Type B pancreatic cell (in vitro differentiated cells): ENCODE data around the gene SYNE2. TPM values are rescaled to one million over a fixed set of nuclear protein-coding genes. Genes with fewer than 3 reads are reported as not detected.

Source experiments
- DNase-seq: peaks from one replicate; pipeline ENCODE4 v3.0.0; 2021; ENCODE audit warnings: mixed read lengths; ENCODE audit not compliant: unreplicated experiment; ENCODE audit errors: extremely low spot score
- H3K27ac Mint-ChIP-seq: 2 replicates; pipeline ENCODE4 v1.8.0; 2021; ENCODE audit warnings: mild to moderate bottlenecking, mixed read lengths
- H3K27me3 Mint-ChIP-seq: 2 replicates; pipeline ENCODE4 v1.8.0; 2021; ENCODE audit warnings: mixed read lengths
- H3K36me3 Mint-ChIP-seq: 2 replicates; pipeline ENCODE4 v1.8.0; 2021; ENCODE audit warnings: mixed read lengths
- H3K4me1 Mint-ChIP-seq: one replicate; pipeline ENCODE4 v1.8.0; 2021; ENCODE audit warnings: mixed read lengths; ENCODE audit not compliant: unreplicated experiment
- H3K4me3 Mint-ChIP-seq: 2 replicates; pipeline ENCODE4 v1.8.0; 2021; ENCODE audit warnings: mild to moderate bottlenecking, mixed read lengths
- H3K9me3 Mint-ChIP-seq: 2 replicates; pipeline ENCODE4 v1.8.0; 2021; ENCODE audit warnings: mixed read lengths
- total RNA-seq: library from RNA; stranded (reverse); gene quantifications from 2 replicates; pipeline ENCODE4 v1.2.1, GENCODE V29; 2021; ENCODE audit warnings: low replicate concordance
- TF ChIP-seq, protein P1 (sequence below): fragments of 200-600 bp; sonication (generic); conservative IDR thresholded peaks from 2 replicates; pipeline ENCODE4 v1.5.0; 2021; ENCODE audit warnings: antibody characterized with exemption, mild to moderate bottlenecking

The SYNE2 gene
- total RNA-seq, 1 donor from 2014 or later, result 75.1 TPM

DNA sequence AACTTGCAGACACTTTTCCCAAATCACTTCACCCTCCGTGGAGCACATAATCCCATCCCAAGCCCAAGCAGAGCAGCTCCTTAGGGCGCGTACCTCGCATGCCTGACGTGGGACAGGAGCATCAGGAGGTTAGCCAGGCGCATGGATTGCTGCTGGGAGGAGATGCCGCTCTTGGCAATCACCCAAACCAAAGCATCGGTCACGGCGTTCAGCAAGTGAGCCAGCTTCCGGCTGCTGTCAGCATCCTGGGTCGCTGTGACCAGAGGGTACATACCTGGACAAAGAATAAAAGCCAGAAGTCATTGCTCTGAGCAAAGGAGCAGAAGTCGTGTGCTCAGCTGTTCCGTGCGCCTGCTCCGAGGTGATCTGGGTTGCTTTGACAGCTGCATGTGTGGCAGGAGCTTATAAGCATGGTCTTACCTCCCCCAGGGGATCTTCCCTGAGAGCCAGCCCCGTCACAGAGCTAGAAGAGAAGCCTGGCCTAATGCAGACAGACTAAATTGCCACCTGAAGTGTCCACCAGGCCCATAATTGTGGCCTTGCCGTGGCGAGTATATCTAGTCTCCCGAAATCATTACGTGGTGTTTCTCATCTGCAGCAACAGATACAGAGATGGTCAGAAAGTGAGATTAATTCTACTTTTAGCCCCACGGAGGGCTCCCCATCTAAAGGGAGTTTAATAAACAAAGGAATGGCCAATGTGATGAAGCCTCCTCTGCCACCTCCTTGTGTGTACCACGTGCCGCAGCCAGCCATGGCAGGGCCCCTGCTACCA, 382.3 kb downstream of the SYNE2 start:
- H3K27ac Mint-ChIP-seq, result no peak overlapping the region
- TF ChIP-seq, protein P1, sequence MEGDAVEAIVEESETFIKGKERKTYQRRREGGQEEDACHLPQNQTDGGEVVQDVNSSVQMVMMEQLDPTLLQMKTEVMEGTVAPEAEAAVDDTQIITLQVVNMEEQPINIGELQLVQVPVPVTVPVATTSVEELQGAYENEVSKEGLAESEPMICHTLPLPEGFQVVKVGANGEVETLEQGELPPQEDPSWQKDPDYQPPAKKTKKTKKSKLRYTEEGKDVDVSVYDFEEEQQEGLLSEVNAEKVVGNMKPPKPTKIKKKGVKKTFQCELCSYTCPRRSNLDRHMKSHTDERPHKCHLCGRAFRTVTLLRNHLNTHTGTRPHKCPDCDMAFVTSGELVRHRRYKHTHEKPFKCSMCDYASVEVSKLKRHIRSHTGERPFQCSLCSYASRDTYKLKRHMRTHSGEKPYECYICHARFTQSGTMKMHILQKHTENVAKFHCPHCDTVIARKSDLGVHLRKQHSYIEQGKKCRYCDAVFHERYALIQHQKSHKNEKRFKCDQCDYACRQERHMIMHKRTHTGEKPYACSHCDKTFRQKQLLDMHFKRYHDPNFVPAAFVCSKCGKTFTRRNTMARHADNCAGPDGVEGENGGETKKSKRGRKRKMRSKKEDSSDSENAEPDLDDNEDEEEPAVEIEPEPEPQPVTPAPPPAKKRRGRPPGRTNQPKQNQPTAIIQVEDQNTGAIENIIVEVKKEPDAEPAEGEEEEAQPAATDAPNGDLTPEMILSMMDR, result no peak
- no peaks in the 10 kb centered on the region for H3K9me3 Mint-ChIP-seq
- no peaks in the 10 kb centered on the region for H3K36me3 Mint-ChIP-seq
- H3K27me3 Mint-ChIP-seq, result peaks cover 3% of the 10 kb centered on the region
- peaks cover 16% of the 10 kb centered on the region for H3K4me1 Mint-ChIP-seq
- H3K4me3 Mint-ChIP-seq, result no peak overlapping the region
- DNase-seq, result no peak

DNA sequence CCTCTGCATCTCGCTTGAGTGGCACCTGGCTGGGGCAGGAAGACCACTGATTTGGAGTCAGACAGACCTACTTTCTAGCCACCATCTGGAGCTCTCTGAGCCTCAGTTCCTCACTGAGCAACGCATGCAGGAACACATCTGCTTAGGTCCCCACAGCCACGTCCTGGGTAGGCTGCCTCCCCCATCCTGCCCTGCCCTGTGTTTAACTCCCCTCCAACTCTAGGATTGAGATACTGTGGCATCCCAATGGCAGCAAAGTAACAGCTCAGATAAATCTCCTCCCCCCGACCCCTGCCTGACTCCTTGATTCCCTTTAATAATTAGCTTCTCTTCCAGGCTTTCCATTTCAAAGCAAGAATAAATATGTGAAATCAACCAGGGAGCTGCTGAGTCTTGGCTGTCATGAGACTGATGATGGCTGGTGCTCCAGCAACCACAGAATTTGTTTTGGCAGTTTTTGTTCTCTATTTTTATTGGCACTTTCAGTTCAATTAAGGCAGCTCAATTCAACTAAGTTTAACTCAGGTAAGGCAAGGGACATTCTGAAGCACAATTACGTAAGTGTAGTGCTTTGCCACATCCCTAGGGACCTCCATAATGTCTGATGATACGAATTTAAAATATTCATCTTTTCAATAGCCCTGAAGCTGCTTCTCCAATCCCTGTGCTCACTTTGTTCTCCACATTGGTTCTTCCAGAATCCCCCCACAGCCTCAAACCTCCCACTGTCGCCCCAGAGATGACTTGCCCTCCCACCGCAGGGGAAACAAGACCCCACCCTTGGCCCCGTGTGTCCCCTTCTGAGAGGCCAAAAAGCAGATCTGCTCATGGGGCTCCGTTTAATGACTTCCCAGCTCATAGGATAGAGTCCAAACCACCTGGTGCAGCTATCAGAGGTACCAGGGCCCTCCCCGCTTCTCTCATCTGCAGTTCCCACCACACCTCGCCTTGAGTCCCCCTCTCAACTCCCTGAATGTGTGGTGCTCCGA, 383.1 kb downstream of the SYNE2 start:
- Mint-ChIP-seq H3K9me3 (no peaks in the 10 kb centered on the region), H3K4me3 (no peak overlapping the region), H3K27ac (no peak overlapping the region), H3K27me3 (peaks cover 5% of the 10 kb centered on the region), H3K4me1 (peaks cover 16% of the 10 kb centered on the region), H3K36me3 (no peaks in the 10 kb centered on the region)
- no peak for DNase-seq
- TF ChIP-seq, protein P1, result no peak

DNA sequence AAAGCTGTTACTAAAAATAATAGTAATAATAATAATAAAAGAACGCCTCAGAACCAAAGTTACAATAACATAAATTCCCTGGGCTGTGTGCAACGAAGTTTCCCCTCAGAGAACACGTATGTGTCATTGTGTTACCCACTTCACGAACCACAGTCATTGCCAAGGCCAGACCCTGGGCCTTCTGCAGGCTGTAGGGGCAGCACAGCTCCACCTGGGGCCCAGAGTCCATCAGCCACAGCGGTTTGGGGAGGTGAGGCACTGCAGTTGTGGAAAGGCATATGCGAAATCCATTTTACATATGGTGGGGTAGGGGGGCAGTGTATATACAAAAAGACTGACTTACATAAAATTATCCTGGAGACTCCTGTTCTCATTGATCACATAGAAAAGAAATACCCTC, 385.2 kb downstream of the SYNE2 start:
- TF ChIP-seq, protein P1, result no peak
- Mint-ChIP-seq H3K4me1 (peaks cover 16% of the 10 kb centered on the region), H3K27ac (no peak overlapping the region)

DNA sequence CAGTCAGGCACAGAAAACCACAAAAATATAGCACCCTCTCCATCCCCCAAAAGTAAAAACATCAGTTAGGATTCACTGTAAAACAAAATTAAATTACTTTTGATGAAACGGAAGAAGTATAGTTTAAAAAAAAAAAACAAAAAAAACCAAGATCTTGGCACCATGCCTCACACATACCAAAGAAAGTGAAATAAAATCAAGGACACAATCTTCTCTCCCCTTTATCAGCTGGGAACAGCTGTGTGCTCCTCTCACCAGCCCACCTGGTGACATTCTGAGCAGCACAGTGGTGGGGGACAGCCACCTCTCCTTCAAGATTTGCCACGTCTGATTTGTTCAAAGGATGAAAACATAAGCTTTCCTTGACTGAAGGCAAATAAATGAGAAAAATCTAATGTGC, 385.8 kb downstream of the SYNE2 start:
- H3K4me3 Mint-ChIP-seq, result no peak overlapping the region
- peaks cover 16% of the 10 kb centered on the region for H3K4me1 Mint-ChIP-seq
- TF ChIP-seq, protein P1, result no peak
- no peak for DNase-seq
- H3K27ac Mint-ChIP-seq, result no peak overlapping the region
- peaks cover 5% of the 10 kb centered on the region for H3K27me3 Mint-ChIP-seq
- no peaks in the 10 kb centered on the region for H3K36me3 Mint-ChIP-seq
- H3K9me3 Mint-ChIP-seq, result no peaks in the 10 kb centered on the region

More for the DNA sequence above, 385.2 kb downstream of the SYNE2 start:
- Mint-ChIP-seq H3K9me3 (no peaks in the 10 kb centered on the region), H3K36me3 (no peaks in the 10 kb centered on the region), H3K4me3 (no peak overlapping the region), H3K27me3 (peaks cover 5% of the 10 kb centered on the region)
- DNase-seq, result no peak

DNA sequence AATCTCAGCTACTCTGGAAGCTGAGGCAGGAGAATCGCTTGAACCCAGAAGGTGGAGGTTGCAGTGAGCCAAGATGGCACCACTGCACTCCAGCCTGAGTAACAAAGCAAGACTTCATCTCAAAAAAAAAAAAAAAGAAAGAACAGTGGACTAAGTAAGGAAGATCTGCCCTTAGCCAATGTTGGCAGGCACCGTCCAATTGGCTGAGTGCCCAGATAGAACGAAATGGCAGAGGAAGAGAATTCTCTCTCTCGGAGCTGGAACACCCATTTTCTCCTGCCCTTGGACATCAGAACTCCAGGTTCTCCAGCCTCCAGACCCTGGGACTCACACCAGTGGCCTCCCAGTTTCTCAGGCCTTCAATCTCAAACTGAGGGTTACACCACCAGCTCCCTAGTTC, 391.5 kb downstream of the SYNE2 start:
- Mint-ChIP-seq H3K36me3 (no peaks in the 10 kb centered on the region), H3K27me3 (peaks cover 2% of the 10 kb centered on the region), H3K27ac (no peak overlapping the region), H3K4me3 (no peak overlapping the region), H3K4me1 (peaks cover 4% of the 10 kb centered on the region), H3K9me3 (no peaks in the 10 kb centered on the region)
- TF ChIP-seq, protein P1, result no peak
- DNase-seq, result no peak
